ENCODE results near the gene IRF7.

The IRF7 gene

DNA sequence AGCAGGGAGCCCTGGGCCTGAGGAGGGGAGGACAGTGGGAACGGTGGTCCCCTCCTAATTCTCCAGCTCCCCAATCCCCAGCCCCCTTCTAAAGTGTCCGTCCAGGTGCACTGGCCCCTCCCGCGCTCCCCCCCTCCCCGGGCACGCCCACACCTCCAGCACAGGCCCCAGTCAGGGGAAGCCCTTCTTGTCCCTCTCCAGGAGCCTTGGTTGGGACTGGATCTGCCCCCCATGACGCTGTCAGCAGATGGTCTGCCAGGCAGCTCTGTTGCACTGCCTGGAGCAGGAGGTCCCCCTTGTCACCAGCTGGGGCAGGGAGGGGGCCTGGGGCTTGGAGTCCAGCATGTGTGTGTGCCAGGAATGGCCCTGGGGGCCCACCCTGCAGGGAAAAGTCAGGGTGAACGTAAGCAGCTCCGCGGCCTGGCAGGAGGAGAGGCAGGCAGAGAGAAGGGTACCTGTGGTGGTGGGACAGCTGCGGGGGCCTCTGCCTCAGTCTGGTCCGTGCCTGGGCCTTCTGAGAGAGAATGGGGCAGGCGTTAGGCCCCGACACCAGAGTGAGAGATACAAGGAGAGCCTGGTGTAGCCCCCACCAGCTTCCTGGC lies 1.6 kb downstream of the IRF7 start:
- TF ChIP-seq, protein P1, sequence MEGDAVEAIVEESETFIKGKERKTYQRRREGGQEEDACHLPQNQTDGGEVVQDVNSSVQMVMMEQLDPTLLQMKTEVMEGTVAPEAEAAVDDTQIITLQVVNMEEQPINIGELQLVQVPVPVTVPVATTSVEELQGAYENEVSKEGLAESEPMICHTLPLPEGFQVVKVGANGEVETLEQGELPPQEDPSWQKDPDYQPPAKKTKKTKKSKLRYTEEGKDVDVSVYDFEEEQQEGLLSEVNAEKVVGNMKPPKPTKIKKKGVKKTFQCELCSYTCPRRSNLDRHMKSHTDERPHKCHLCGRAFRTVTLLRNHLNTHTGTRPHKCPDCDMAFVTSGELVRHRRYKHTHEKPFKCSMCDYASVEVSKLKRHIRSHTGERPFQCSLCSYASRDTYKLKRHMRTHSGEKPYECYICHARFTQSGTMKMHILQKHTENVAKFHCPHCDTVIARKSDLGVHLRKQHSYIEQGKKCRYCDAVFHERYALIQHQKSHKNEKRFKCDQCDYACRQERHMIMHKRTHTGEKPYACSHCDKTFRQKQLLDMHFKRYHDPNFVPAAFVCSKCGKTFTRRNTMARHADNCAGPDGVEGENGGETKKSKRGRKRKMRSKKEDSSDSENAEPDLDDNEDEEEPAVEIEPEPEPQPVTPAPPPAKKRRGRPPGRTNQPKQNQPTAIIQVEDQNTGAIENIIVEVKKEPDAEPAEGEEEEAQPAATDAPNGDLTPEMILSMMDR (IDR thresholded peaks at IDR 0.05; ENCODE audit: low read depth, low read length), result no peak

DNA sequence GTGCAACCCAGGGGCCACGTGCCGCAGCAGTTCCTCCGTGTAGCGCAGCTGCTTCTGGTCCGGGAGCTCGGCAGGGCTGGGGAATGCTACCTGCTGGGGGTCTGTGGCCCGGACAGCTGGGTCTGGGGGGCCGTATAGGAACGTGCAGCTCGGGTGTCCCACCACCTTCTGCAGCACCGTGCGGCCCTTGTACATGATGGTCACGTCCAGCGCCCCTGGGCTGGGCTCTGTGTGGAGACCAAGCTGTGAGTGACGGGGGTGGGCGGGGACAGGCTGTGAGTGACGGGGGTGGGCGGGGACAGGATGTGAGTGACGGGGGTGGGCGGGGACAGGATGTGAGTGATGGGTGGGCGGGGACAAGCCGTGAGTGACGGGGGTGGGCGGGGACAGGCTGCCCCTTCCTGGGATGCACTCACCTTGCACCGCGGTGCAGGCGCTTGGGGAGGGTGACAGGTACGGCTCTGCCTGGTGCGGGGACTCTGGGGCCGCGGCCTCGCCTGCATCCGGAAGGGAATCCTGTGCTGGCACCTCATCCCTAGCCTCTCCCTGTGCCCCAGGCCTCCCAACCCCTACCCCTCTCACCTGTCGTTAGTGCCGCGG lies 2.3 kb downstream of the IRF7 start:
- DNase-seq (ENCODE audit: extremely low read depth, low read depth), result no peak
- TF ChIP-seq, protein P1 (IDR thresholded peaks at IDR 0.05; ENCODE audit: low read depth, low read length), result no peak

More for the DNA sequence above, 1.6 kb downstream of the IRF7 start:
- DNase-seq (ENCODE audit: extremely low read depth, low read depth), result no peak

- no peak for DNase-seq (ENCODE audit: extremely low read depth, low read depth)
- TF ChIP-seq, protein P1 (IDR thresholded peaks at IDR 0.05; ENCODE audit: low read depth, low read length), result no peak
Observed at GRCh38 chr11:612961-613300, 2.8 kb downstream of the IRF7 start.

DNA sequence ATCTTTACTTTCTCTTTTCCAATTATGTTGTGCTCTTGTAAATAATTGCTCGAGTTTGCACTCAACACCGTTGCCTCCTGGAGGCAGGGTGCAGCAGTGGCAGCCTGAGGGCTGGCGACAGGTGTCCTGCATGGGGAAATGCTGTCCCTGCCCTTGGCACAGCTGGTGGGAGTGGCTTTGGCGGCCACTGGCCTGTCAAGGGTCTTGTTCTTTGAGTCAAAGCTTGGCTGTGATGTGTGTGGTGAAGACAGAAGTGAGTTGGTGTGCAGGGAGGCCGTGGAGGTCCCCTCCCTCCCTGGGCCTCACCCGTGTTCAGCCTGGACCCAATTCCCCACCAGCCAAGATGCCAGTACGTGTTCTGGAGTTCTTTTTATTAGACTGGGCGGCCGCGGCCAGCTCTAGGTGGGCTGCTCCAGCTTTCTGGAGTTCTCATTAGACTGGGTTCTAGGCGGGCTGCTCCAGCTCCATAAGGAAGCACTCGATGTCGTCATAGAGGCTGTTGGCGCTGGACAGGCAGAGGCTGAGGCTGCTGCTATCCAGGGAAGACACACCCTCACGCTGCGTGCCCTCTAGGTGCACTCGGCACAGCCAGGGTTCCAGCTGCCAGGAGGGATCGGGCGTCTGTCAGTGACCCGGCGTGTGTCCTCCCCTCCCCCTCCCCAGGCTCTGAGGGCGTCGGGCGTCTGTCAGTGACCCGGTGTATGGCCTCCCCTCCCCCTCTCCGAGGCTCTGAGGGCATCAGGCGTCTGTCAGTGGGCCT lies 3.4 kb downstream of the IRF7 start:
- no peak for DNase-seq (ENCODE audit: extremely low read depth, low read depth)
- TF ChIP-seq, protein P1 (IDR thresholded peaks at IDR 0.05; ENCODE audit: low read depth, low read length), result peak; percentile 4

DNA sequence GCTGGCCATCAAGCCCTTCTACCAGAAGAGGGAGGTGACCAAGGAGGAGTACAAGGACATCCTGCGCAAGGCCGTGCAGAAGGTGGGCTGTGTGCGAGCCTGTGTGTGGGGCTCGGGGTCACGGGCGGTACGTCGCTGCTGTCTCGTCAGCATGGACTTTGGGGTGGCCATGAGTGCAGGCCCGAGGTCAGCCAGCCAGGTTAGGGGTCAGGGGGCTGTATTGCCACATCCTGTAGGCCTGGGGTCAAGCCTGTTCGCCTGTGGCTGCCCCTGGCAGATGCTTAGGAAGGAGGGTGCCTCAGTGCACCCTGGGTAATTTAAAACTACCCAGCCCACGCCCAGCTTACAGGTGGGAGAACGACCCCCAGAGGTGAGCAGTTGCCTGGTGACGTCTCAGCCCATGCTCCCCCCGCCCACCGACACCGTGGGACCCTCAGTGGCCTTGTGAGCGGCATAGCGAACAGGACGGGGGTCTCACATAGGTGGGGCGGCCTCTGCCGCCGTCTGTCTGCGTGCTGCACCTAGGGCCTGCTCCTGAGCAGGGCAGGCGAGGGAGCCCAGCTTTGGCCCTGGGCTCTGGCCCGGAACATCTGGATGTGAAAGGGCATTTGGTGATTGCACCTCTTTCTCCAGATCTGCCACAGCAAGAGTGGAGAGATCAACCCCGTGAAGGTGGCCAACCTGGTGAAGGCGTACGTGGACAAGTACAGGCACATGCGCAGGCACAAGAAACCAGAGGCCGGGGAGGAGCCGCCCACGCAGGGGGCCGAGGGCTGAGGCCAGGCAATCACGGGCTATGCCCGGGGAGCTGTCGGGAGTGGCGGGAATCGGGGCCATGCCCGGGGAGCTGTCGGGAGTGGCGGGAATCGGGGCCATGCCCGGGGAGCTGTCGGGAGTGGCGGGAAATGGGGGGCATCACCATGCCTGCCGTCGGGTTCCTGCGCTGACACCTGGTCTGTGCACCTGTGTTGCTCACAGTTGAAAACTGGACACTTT lies 4.5 kb downstream of the IRF7 start:
- DNase-seq (ENCODE audit: extremely low read depth, low read depth), result no peak
- TF ChIP-seq, protein P1 (IDR thresholded peaks at IDR 0.05; ENCODE audit: low read depth, low read length), result no peak

DNA sequence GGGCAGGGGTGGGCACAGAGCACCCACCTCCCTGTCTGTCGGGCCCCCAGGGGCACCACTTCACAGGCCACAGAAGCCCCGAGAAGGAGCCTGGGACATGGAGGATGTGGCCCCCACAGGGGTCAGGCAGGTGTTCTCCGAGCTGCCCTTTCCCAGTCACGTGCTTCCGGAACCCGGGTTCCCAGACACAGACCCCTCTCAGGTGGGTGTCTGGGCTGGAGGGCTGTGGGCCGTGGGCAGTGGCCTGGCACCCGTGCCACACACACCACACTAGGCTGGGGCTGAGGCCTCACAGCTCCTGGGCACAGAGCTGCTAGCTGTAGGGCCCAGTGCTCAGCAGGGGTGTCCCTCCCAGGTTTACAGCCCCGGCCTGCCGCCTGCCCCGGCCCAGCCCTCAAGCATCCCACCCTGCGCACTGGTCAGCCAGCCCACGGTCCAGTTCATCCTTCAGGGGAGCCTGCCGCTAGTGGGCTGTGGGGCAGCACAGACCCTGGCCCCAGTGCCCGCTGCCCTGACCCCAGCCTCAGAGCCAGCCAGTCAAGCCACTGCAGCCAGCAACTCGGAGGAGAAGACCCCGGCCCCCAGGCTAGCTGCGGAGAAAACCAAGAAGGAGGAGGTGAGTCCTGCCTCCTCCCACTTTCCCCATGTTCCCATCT lies 5.5 kb downstream of the IRF7 start:
- no peak for DNase-seq (ENCODE audit: extremely low read depth, low read depth)
- TF ChIP-seq, protein P1 (IDR thresholded peaks at IDR 0.05; ENCODE audit: low read depth, low read length), result no peak
